ENCODE data around the gene CDRT15L2.
"Not testable (repeated sequence)": the region's sequence is repeated elsewhere in the genome, so short reads cannot be mapped to it uniquely, and the experiment has no call there.

- not testable (repeated sequence) for TF ChIP-seq POLR2A, CTCF (IDR thresholded peaks at IDR 0.05)
Observed at GRCh38 chr17:20615461-20615860, 35.9 kb downstream of the CDRT15L2 start.
